ENCODE measurements around the gene KNCN. TPM values are rescaled to one million over a fixed set of nuclear protein-coding genes. Genes with fewer than 3 reads are reported as not detected.

KNCN gene
- total RNA-seq, 1 experiment from 2014 or later = not detected

- no peaks in the 10 kb centered on the region; the same call in 1 of the 2 replicates for H3K4me1 ChIP-seq (ENCODE audit: insufficient read depth, low read length)
- no peak for TF ChIP-seq CTCF (conservative IDR thresholded peaks at IDR 0.05)
- DNase-seq = no peak
- H3K18ac ChIP-seq (ENCODE audit: insufficient read length, low read depth, low read length) = no peak overlapping the region
- H3T11ph ChIP-seq (ENCODE audit: low read length) = no peak overlapping the region
- H2BK15ac ChIP-seq (ENCODE audit: low read depth, low read length) = no peak overlapping the region
- Mint-ChIP-seq H3K9me3 (no peaks in the 10 kb centered on the region), H3K27me3 (ENCODE audit: low read depth) (no peaks in the 10 kb centered on the region), H3K27ac (peak overlapping the region; percentile 34 to 70 (median 52); a peak in 5 of 7 replicates), H3K4me1 (peaks cover 24 to 34% of the 10 kb centered on the region in 2 experiments), H3K36me3 (ENCODE audit: insufficient read depth in 1 of 3, low read depth in 3 of 3) (peaks cover 0 to 7% (median under 1%) of the 10 kb centered on the region in 3 experiments; a peak in 4 of 7 replicates), H3K4me3 (0 out of 5 replicates have a peak overlapping the region, but pooled peaks of 1 of the 2 experiments have one; percentile 38)
- no peak overlapping the region for H2AFZ ChIP-seq (ENCODE audit: low read length)
- no peak overlapping the region for H2BK20ac ChIP-seq (ENCODE audit: low read depth, low read length, poor library complexity, severe bottlenecking)
- H3K79me2 ChIP-seq (ENCODE audit: insufficient read depth, low read length) = no peaks in the 10 kb centered on the region
- H3K9me3 ChIP-seq (ENCODE audit: control insufficient read depth, low read depth, low read length) = no peaks in the 10 kb centered on the region
- no peak overlapping the region for H4K5ac ChIP-seq (ENCODE audit: insufficient read length, low read depth, low read length)
- H4K20me1 ChIP-seq (ENCODE audit: control insufficient read depth, insufficient read depth, insufficient read length) = no peaks in the 10 kb centered on the region
- H3K4me2 ChIP-seq (ENCODE audit: insufficient read depth, insufficient read length, low read length) = no peak overlapping the region
- no peak overlapping the region for H3K4ac ChIP-seq (ENCODE audit: low read depth, low read length)
- peaks cover 2% of the 10 kb centered on the region for H3K23me2 ChIP-seq (ENCODE audit: insufficient read length, low read depth, low read length, poor library complexity, severe bottlenecking)
- no peak overlapping the region for H2AK5ac ChIP-seq (ENCODE audit: insufficient read length, low read length)
- H3K9ac ChIP-seq (ENCODE audit: extremely low read depth, insufficient read length, low read length) = no peak overlapping the region
- H3K56ac ChIP-seq (ENCODE audit: insufficient read length, low read depth, low read length) = no peak overlapping the region
- no peaks in the 10 kb centered on the region for H3K27me3 ChIP-seq (ENCODE audit: insufficient read depth, low read length)
- no peak overlapping the region for H2BK12ac ChIP-seq (ENCODE audit: insufficient read length, low read depth, low read length)
- H4K91ac ChIP-seq (ENCODE audit: insufficient read length, low read depth, low read length) = no peak overlapping the region
- H3K14ac ChIP-seq (ENCODE audit: insufficient read depth, low read length) = no peak overlapping the region
- WGBS (ENCODE audit: extremely low coverage, insufficient read length, low lambda C conversion rate) = no CpG with 5 or more reads among the region's 3 CpGs
- no peak overlapping the region for H2BK120ac ChIP-seq (ENCODE audit: low read depth, low read length, poor library complexity, severe bottlenecking)
- H4K8ac ChIP-seq (replicated peaks; ENCODE audit: insufficient read length, low read depth, low read length) = no peak overlapping the region
- H2BK5ac ChIP-seq (ENCODE audit: insufficient read length, low read length) = no peak overlapping the region
- H3K27ac ChIP-seq (ENCODE audit: insufficient read length, low read depth, low read length) = no peak overlapping the region
- H3K23ac ChIP-seq (ENCODE audit: insufficient read length, low read depth, low read length) = no peak overlapping the region
- H3K79me1 ChIP-seq (ENCODE audit: insufficient read depth, low read depth, low read length, poor library complexity, severe bottlenecking) = no peaks in the 10 kb centered on the region
Measured at GRCh38 chr1:46575778-46576177, 24.3 kb upstream of the KNCN start.
